GM23338 (cell line): ENCODE measurements around the gene PIPOX. TPM values are rescaled to one million over a fixed set of nuclear protein-coding genes. Genes with fewer than 3 reads are reported as not detected.

Experiments
- ATAC-seq: fragments of 200-7000 bp; cut with Tn5 transposase; 3 replicates; pipeline ENCODE4 v1.9.1; 2020
- DNase-seq: peaks from one replicate; pipeline ENCODE4 v3.0.0-alpha.2; 2015; ENCODE audit warnings: low spot score
- H2AFZ ChIP-seq: fragments of 200-600 bp; sonication (generic); 2 replicates; pipeline ENCODE4 v1.8.0; 2016; ENCODE audit warnings: antibody characterized with exemption, mild to moderate bottlenecking, moderate library complexity
- H3F3A ChIP-seq: fragments of 200-600 bp; sonication (generic); replicated peaks from 2 replicates; pipeline ENCODE4 v1.8.0; 2017; ENCODE audit warnings: antibody characterized with exemption, mixed run types, low read depth
- H3K27ac ChIP-seq: fragments of 200-600 bp; sonication (generic); 2 replicates; pipeline ENCODE4 v1.6.1; 2016; ENCODE audit warnings: low read depth
- H3K27me3 ChIP-seq: fragments of 200-600 bp; sonication (generic); 2 replicates; pipeline ENCODE4 v1.8.0; 2016; ENCODE audit warnings: mild to moderate bottlenecking, mixed run types, moderate library complexity; ENCODE audit not compliant: insufficient read depth
- H3K36me3 ChIP-seq: fragments of 200-600 bp; sonication (generic); 2 replicates; pipeline ENCODE4 v1.8.0; 2016; ENCODE audit warnings: mild to moderate bottlenecking; ENCODE audit not compliant: insufficient read depth
- H3K4me1 ChIP-seq: fragments of 200-600 bp; sonication (generic); 2 replicates; pipeline ENCODE4 v1.8.0; 2016; ENCODE audit warnings: mild to moderate bottlenecking, moderate library complexity; ENCODE audit not compliant: insufficient read depth
- H3K4me2 ChIP-seq: fragments of 200-600 bp; sonication (generic); 2 replicates; pipeline ENCODE4 v1.7.1; 2017; ENCODE audit warnings: mixed run types
- H3K4me3 ChIP-seq: fragments of 200-600 bp; sonication (generic); 2 replicates; pipeline ENCODE4 v1.6.1; 2016; ENCODE audit warnings: mixed run types
- H3K79me2 ChIP-seq: fragments of 200-600 bp; sonication (generic); replicated peaks from 2 replicates; pipeline ENCODE4 v1.8.0; 2017; ENCODE audit warnings: mild to moderate bottlenecking; ENCODE audit not compliant: insufficient read depth
- H3K9me2 ChIP-seq: fragments of 200-600 bp; sonication (generic); 2 replicates; pipeline ENCODE4 v1.8.0; 2017; ENCODE audit not compliant: insufficient read depth
- H4K20me1 ChIP-seq: fragments of 200-600 bp; sonication (generic); replicated peaks from 2 replicates; pipeline ENCODE4 v1.8.0; 2017; ENCODE audit warnings: mild to moderate bottlenecking; ENCODE audit not compliant: insufficient read depth
- H3K27ac Mint-ChIP-seq: 2 replicates; pipeline ENCODE4 v1.8.0; 2020; ENCODE audit warnings: inconsistent platforms, mild to moderate bottlenecking, moderate library complexity, mixed read lengths
- H3K27me3 Mint-ChIP-seq: 3 replicates; pipeline ENCODE4 v1.8.0; 2022; ENCODE audit warnings: low read depth, mild to moderate bottlenecking, moderate library complexity, mixed read lengths, inconsistent platforms; ENCODE audit not compliant: insufficient read depth, poor library complexity
- H3K36me3 Mint-ChIP-seq: 3 replicates; pipeline ENCODE4 v1.8.0; 2021; ENCODE audit warnings: low read depth, mild to moderate bottlenecking, inconsistent platforms, moderate library complexity, mixed read lengths
- H3K4me1 Mint-ChIP-seq: 3 replicates; pipeline ENCODE4 v1.8.0; 2020; ENCODE audit warnings: mild to moderate bottlenecking, inconsistent platforms, mixed read lengths
- H3K4me3 Mint-ChIP-seq: 3 replicates; pipeline ENCODE4 v1.8.0; 2021; ENCODE audit warnings: moderate library complexity, mild to moderate bottlenecking, inconsistent platforms, mixed read lengths
- H3K9me3 Mint-ChIP-seq: 3 replicates; pipeline ENCODE4 v1.8.0; 2020; ENCODE audit warnings: moderate library complexity, mild to moderate bottlenecking, inconsistent platforms, mixed read lengths
- CREB1 ChIP-seq: fragments of 250-450 bp; sonication (Bioruptor Pico); IDR thresholded peaks from 2 replicates; pipeline ENCODE4 v1.5.0; 2020; ENCODE audit warnings: low read depth, mild to moderate bottlenecking, moderate library complexity
- CTCF ChIP-seq, 2 experiments: fragments of 200-600 bp in 1 of 2; sonication (generic) in 1 of 2; conservative IDR thresholded peaks; 2 replicates each; pipeline versions ENCODE4 v1.5.1 to v1.6.1; 2016 to 2017; ENCODE audit warnings: antibody characterized with exemption in 2 of 2, low read depth in 2 of 2, mild to moderate bottlenecking in 2 of 2, moderate library complexity in 1 of 2
- ETS1 ChIP-seq: IDR thresholded peaks from 2 replicates; pipeline ENCODE4 v1.6.1; 2016; ENCODE audit warnings: antibody characterized with exemption
- EZH2 ChIP-seq: fragments of 200-600 bp; sonication (generic); IDR thresholded peaks from one replicate; pipeline ENCODE4 v1.8.0; 2017; ENCODE audit warnings: antibody characterized with exemption, mild to moderate bottlenecking, low read depth; ENCODE audit not compliant: unreplicated experiment
- EZH2phosphoT487 ChIP-seq: fragments of 200-600 bp; sonication (generic); IDR thresholded peaks from one replicate; pipeline ENCODE4 v1.8.1; 2018; ENCODE audit warnings: antibody characterized with exemption; ENCODE audit not compliant: unreplicated experiment
- NANOG ChIP-seq: IDR thresholded peaks from 2 replicates; pipeline ENCODE4 v1.6.1; 2016; ENCODE audit warnings: antibody characterized with exemption, borderline replicate concordance
- POLR2AphosphoS5 ChIP-seq: IDR thresholded peaks from 2 replicates; pipeline ENCODE4 v1.6.1; 2016; ENCODE audit warnings: antibody characterized with exemption, low read depth
- REST ChIP-seq: IDR thresholded peaks from one replicate; pipeline ENCODE4 v1.6.1; 2018; ENCODE audit warnings: antibody characterized with exemption; ENCODE audit not compliant: unreplicated experiment
- STAT1 ChIP-seq: IDR thresholded peaks from one replicate; pipeline ENCODE4 v1.6.1; 2016; ENCODE audit warnings: antibody characterized with exemption; ENCODE audit not compliant: unreplicated experiment
- ZNF114 ChIP-seq: fragments of 250-450 bp; sonication (Bioruptor Pico); IDR thresholded peaks from 2 replicates; pipeline ENCODE4 v1.5.0; 2020; ENCODE audit warnings: mild to moderate bottlenecking, moderate library complexity
- ZNF331 ChIP-seq: fragments of 250-450 bp; sonication (Bioruptor Pico); IDR thresholded peaks from 2 replicates; pipeline ENCODE4 v1.5.0; 2020; ENCODE audit warnings: low read depth, mild to moderate bottlenecking, moderate library complexity
- ZNF462 ChIP-seq: fragments of 250-450 bp; sonication (Bioruptor Pico); IDR thresholded peaks from 2 replicates; pipeline ENCODE4 v1.5.0; 2020; ENCODE audit warnings: mild to moderate bottlenecking, moderate library complexity
- polyA plus RNA-seq: library from polyadenylated mRNA; unstranded; fragments of >200 nt; fragmentation: Nextera tagmentation; extraction: Ambion mirVana; gene quantifications from 2 replicates; pipeline ENCODE4 v1.2.1, GENCODE V29; 2016
- total RNA-seq: library from RNA; depleted of rRNA; stranded (reverse); fragments of >200 nt; shearing (Covaris generic); gene quantifications from 2 replicates; pipeline ENCODE4 v1.2.3, GENCODE V29; 2014

The PIPOX gene
- total and polyA plus RNA-seq, 2 experiments from 2014 or later, result 22.6 to 34.6 TPM

GRCh38 chr17:29095439-29095838 is 52.5 kb downstream of the PIPOX start (continued):
- TF ChIP-seq ETS1 (no peak), POLR2AphosphoS5 (no peak), CTCF (conservative IDR thresholded peaks at IDR 0.05; ENCODE audit: low read depth in 2 of 2) (no peak), ZNF331 (CRISPR knock-in tag) (no peak), ZNF114 (CRISPR knock-in tag) (no peak), EZH2 (no peak), EZH2phosphoT487 (no peak)

DNA sequence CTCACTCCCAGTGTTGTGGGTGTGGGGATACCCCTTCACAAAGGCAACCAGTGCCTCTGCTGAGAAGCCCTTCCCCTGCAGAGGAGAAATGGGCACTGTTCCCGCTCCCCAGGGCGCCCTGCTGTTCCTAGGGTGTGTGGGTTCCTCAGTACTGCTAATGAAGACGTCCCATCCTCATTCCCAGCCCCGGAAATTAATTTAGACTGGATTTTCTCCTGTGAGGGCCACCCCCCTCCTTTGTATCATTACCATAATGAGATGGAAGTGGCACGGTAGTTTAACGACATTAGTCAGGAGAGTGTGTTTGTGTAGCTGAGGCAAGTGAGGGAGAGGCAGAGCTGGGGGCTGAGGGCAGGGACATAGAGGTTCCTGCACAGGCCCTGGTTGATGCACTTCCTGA is 53.2 kb downstream of the PIPOX start:
- Mint-ChIP-seq H3K4me1 (peaks cover 35% of the 10 kb centered on the region), H3K4me3 (no peak overlapping the region)

More for the DNA sequence above, 53.2 kb downstream of the PIPOX start:
- DNase-seq, result no peak
- Mint-ChIP-seq H3K9me3 (no peaks in the 10 kb centered on the region), H3K27ac (no peak overlapping the region), H3K27me3 (peaks cover 12% of the 10 kb centered on the region), H3K36me3 (peaks cover 46% of the 10 kb centered on the region)
- 0 out of 2 replicates have a peak, but pooled peaks cover 5% of the 10 kb centered on the region for H3F3A ChIP-seq
- no peaks in the 10 kb centered on the region for H3K9me2 ChIP-seq
- H3K4me3 ChIP-seq, result no peak overlapping the region
- no peaks in the 10 kb centered on the region for H3K27me3 ChIP-seq
- H3K27ac ChIP-seq, result no peak overlapping the region
- H3K4me1 ChIP-seq, result peaks cover 5% of the 10 kb centered on the region; the same call in 1 of the 2 replicates
- H4K20me1 ChIP-seq, result no peaks in the 10 kb centered on the region
- no peak for TF ChIP-seq NANOG
- no peak for TF ChIP-seq CREB1 (CRISPR knock-in tag)
- no peak for TF ChIP-seq ZNF462
- no peak for TF ChIP-seq POLR2AphosphoS5
- TF ChIP-seq STAT1, result no peak
- TF ChIP-seq REST, result no peak
- H3K36me3 ChIP-seq, result no peaks in the 10 kb centered on the region
- no peak overlapping the region for H3K4me2 ChIP-seq
- H3K79me2 ChIP-seq, result no peaks in the 10 kb centered on the region
- no peak overlapping the region for H2AFZ ChIP-seq
- ATAC-seq, result no peak
